DLD1 (cell line): ENCODE measurements around the gene SELENOO.
"Not testable (repeated sequence)": the region's sequence is repeated elsewhere in the genome, so short reads cannot be mapped to it uniquely, and the experiment has no call there.

Experiments used
- in situ Hi-C: cut with HindIII; loops from 2 replicates; pipeline ENCODE4 v1.10.0; 2017; ENCODE audit warnings: low sequenced_read_pairs

The SELENOO gene

GRCh38 chr22:50198624-50199017, 2.2 kb upstream of the SELENOO start:
- in situ Hi-C loops, result no loop called here

GRCh38 chr22:50199251-50199721, 1.5 kb upstream of the SELENOO start:
- in situ Hi-C loops, result no loop called here

- in situ Hi-C loops, result no loop called here
Measured at GRCh38 chr22:50199829-50200460, 866 bp upstream of the SELENOO start.

- in situ Hi-C loops, result no loop called here
Measured at GRCh38 chr22:50201191-50202129, 649 bp downstream of the SELENOO start.

- in situ Hi-C loops, result no loop called here
Measured at GRCh38 chr22:50202130-50202666, 1.4 kb downstream of the SELENOO start.

- in situ Hi-C loops, result no loop called here
Measured at GRCh38 chr22:50203288-50203687, 2.5 kb downstream of the SELENOO start.

GRCh38 chr22:50204571-50204970, 3.8 kb downstream of the SELENOO start:
- in situ Hi-C loops, result no loop called here

- in situ Hi-C loops, result not testable (repeated sequence)
Measured at GRCh38 chr22:50204998-50205397, 4.2 kb downstream of the SELENOO start.

- in situ Hi-C loops, result no loop called here
Measured at GRCh38 chr22:50205781-50206569, 5.2 kb downstream of the SELENOO start.

GRCh38 chr22:50206599-50206998, 5.8 kb downstream of the SELENOO start:
- in situ Hi-C loops, result no loop called here

GRCh38 chr22:50207383-50208140, 6.8 kb downstream of the SELENOO start:
- in situ Hi-C loops, result no loop called here

- in situ Hi-C loops, result no loop called here
Measured at GRCh38 chr22:50208430-50208938, 7.7 kb downstream of the SELENOO start.

GRCh38 chr22:50208939-50209892, 8.4 kb downstream of the SELENOO start:
- in situ Hi-C loops, result no loop called here

GRCh38 chr22:50209893-50210292, 9.1 kb downstream of the SELENOO start:
- in situ Hi-C loops, result no loop called here

- in situ Hi-C loops, result no loop called here
Measured at GRCh38 chr22:50210378-50211139, 9.7 kb downstream of the SELENOO start.

GRCh38 chr22:50211147-50211546, 10.3 kb downstream of the SELENOO start:
- in situ Hi-C loops, result no loop called here

- in situ Hi-C loops, result no loop called here
Measured at GRCh38 chr22:50213263-50213662, 12.5 kb downstream of the SELENOO start.
